ENCODE results near the gene CTTNBP2NL. TPM values are rescaled to one million over a fixed set of nuclear protein-coding genes. Genes with fewer than 3 reads are reported as not detected.

The CTTNBP2NL gene
- polyA plus RNA-seq, 1 experiment, result 30.5 TPM

- no peak overlapping the region for H3K27ac ChIP-seq (ENCODE audit: low read depth, low read length)
- peak overlapping the region; percentile 56 for H3K4me3 ChIP-seq (ENCODE audit: low read depth, low read length)
- peaks cover 53% of the 10 kb centered on the region for H3K27me3 ChIP-seq (ENCODE audit: control insufficient read depth, insufficient read depth, low read length)
- TF ChIP-seq, protein P1, sequence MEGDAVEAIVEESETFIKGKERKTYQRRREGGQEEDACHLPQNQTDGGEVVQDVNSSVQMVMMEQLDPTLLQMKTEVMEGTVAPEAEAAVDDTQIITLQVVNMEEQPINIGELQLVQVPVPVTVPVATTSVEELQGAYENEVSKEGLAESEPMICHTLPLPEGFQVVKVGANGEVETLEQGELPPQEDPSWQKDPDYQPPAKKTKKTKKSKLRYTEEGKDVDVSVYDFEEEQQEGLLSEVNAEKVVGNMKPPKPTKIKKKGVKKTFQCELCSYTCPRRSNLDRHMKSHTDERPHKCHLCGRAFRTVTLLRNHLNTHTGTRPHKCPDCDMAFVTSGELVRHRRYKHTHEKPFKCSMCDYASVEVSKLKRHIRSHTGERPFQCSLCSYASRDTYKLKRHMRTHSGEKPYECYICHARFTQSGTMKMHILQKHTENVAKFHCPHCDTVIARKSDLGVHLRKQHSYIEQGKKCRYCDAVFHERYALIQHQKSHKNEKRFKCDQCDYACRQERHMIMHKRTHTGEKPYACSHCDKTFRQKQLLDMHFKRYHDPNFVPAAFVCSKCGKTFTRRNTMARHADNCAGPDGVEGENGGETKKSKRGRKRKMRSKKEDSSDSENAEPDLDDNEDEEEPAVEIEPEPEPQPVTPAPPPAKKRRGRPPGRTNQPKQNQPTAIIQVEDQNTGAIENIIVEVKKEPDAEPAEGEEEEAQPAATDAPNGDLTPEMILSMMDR (IDR thresholded peaks at IDR 0.05; ENCODE audit: low read depth, low read length), result no peak
- ChIA-PET CTCF (no interaction called here), POLR2A (interaction anchor here (0.6 kb wide), 2 partner anchors 14 to 38 kb away, joined by 3 to 14 read pairs; no protein-coding TSS in a partner anchor)
- H3K9me3 ChIP-seq (ENCODE audit: control insufficient read depth, insufficient read depth, low read length), result peaks cover 7% of the 10 kb centered on the region; the same call in 1 of the 2 replicates
- DNase-seq (ENCODE audit: low read depth, low spot score), result no peak
Measured at GRCh38 chr1:112509005-112509659, 113.1 kb downstream of the CTTNBP2NL start.

DNA sequence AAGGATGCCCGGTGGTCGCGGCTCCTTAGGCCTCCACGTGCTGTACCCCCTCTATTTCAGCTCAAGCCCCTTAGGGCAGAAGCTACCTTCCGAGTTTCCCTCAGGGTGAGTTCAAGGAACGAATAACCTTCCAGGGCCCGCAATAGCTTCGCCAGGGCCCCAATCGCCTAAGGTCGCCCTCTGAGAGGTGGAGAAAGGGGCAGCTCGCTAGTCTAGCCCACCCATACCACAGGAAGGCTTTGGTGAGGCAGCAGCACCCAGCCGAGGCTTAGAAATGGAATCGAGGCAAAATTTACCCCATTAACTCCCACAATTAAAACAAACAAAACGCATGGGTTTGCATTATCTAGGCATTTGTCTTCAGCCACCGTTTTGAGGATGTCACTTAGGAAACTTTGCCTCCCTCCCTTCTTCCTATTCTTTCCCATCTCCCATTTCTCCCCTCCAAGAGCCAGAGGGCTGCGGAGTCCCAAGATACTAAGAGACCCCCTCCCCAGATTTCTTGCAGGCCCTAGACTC, 113.7 kb downstream of the CTTNBP2NL start:
- TF ChIP-seq, protein P1 (IDR thresholded peaks at IDR 0.05; ENCODE audit: low read depth, low read length), result no peak
- no peak overlapping the region for H3K4me3 ChIP-seq (ENCODE audit: low read depth, low read length)

DNA sequence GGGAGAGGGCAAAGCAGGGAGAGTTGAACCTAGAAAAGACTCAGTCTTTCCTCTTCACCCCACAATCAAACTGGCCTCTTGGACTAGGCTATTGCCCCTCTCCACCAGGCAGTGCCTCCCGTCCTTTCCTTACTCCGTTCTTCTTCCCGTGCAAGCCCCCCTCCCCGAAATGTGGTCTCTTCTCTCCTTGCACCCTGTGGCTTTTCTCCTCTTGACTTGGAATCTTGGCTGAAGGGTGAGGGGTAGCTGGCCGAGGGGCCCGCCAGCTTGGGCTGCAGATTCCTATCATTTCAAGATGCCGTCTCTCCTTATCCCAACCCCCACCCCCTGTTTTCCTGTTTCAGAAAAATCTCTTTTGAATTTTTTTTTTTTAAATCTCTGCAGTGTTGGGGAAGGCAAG, 114.3 kb downstream of the CTTNBP2NL start:
- no peak for DNase-seq (ENCODE audit: low read depth, low spot score)
- TF ChIP-seq, protein P1 (IDR thresholded peaks at IDR 0.05; ENCODE audit: low read depth, low read length), result no peak
- H3K4me3 ChIP-seq (ENCODE audit: low read depth, low read length), result no peak overlapping the region
- H3K27me3 ChIP-seq (ENCODE audit: control insufficient read depth, insufficient read depth, low read length), result peaks cover 51% of the 10 kb centered on the region
- H3K9me3 ChIP-seq (ENCODE audit: control insufficient read depth, insufficient read depth, low read length), result peaks cover 7% of the 10 kb centered on the region; the same call in 1 of the 2 replicates
- POLR2A ChIA-PET, result no interaction called here
- CTCF ChIA-PET, result interaction anchor here (0.7 to 5.5 kb wide), 5 partner anchors 9 to 121 kb away, joined by 3 to 42 read pairs (median 4); no protein-coding TSS in a partner anchor
- H3K27ac ChIP-seq (ENCODE audit: low read depth, low read length), result no peak overlapping the region

More for the DNA sequence above, 113.7 kb downstream of the CTTNBP2NL start:
- DNase-seq (ENCODE audit: low read depth, low spot score), result no peak
- Histone ChIP-seq H3K27ac (ENCODE audit: low read depth, low read length) (no peak overlapping the region), H3K9me3 (ENCODE audit: control insufficient read depth, insufficient read depth, low read length) (peaks cover 7% of the 10 kb centered on the region; the same call in 1 of the 2 replicates), H3K27me3 (ENCODE audit: control insufficient read depth, insufficient read depth, low read length) (peaks cover 51% of the 10 kb centered on the region)
- ChIA-PET CTCF (interaction anchor here (1.1 to 5.5 kb wide), 2 partner anchors 8 to 43 kb away, joined by 4 to 42 read pairs; no protein-coding TSS in a partner anchor), POLR2A (interaction anchor here (0.6 kb wide), 2 partner anchors 13 to 37 kb away, joined by 3 to 14 read pairs; no protein-coding TSS in a partner anchor)

Small RNA genes within 50 kb of the gene (small RNA-seq; reads per million reads assigned to genes)
- gene RF01210 (ENCODE audit: insufficient read length, low read depth), result not detected

Other genes starting within 250 kb of the CTTNBP2NL start
- 2.7 and 2.8 TPM in 2 replicates for gene WNT2B, start 112.8 kb downstream of the CTTNBP2NL start, polyA plus RNA-seq (2011; rRNA removed)
- 10.1 and 13.5 TPM in 2 replicates for gene ST7L, start 222.9 kb downstream of the CTTNBP2NL start, polyA plus RNA-seq (2011; rRNA removed)
- 195 and 273 TPM in 2 replicates for gene CAPZA1, start 223.6 kb downstream of the CTTNBP2NL start, polyA plus RNA-seq (2011; rRNA removed)

Measured in AG04450 (cell line).